Endometrial microvascular endothelial cells (primary cell): ENCODE data around the gene B3GALT6. TPM values are rescaled to one million over a fixed set of nuclear protein-coding genes. Genes with fewer than 3 reads are reported as not detected.

Experiments used
- in situ Hi-C: cut with HindIII; loops from 2 replicates; pipeline ENCODE4 v1.10.0; 2017; ENCODE audit warnings: low sequenced_read_pairs, low pct_unique_long_range_greater_than_20kb; ENCODE audit errors: inconsistent ontology term
- total RNA-seq: library from RNA; depleted of rRNA; stranded (reverse); fragments of >200 nt; gene quantifications from one replicate; pipeline ENCODE4 v1.2.3, GENCODE V29; 2015; ENCODE audit errors: inconsistent ontology term

B3GALT6 gene
- total RNA-seq, 1 donor from 2014 or later = 23.9 TPM

GRCh38 chr1:1273512-1274298 lies 41.7 kb downstream of the B3GALT6 start, which contains the start of gene UBE2J2:
UBE2J2 (minus strand) TSS chr1:1273854; CDS start chr1:1267992, 5,862 bp downstream.
- in situ Hi-C loops = no loop called here

- in situ Hi-C loops = no loop called here
These were observed 42.4 kb downstream of the B3GALT6 start for GRCh38 chr1:1274299-1274930.

GRCh38 chr1:1274931-1275431 lies 42.9 kb downstream of the B3GALT6 start:
- in situ Hi-C loops = no loop called here

DNA sequence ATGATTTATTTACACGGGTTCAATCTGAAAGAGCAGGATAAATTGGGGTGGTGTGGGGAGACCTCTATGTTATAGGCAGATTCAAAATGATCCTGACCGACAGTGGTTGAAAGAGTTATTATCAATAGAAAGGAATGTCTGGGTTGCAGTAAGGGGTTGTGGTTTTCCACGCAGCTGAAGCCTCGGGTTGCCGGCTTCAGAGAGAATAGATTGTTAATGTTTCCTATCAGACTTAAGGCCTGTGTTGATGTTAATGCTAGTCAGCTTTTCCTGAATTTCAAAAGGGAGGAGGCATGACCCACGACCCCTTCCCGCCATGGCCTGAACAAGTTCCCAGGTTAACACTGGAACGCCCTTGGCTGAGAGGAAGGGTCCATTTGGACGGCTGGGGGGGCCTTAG lies 43.8 kb downstream of the B3GALT6 start:
- in situ Hi-C loops = no loop called here

GRCh38 chr1:1278620-1279019 lies 46.6 kb downstream of the B3GALT6 start:
- in situ Hi-C loops = no loop called here

GRCh38 chr1:1279028-1279427 lies 47.0 kb downstream of the B3GALT6 start:
- in situ Hi-C loops = no loop called here

GRCh38 chr1:1280782-1281481 lies 48.9 kb downstream of the B3GALT6 start:
- in situ Hi-C loops = no loop called here

DNA sequence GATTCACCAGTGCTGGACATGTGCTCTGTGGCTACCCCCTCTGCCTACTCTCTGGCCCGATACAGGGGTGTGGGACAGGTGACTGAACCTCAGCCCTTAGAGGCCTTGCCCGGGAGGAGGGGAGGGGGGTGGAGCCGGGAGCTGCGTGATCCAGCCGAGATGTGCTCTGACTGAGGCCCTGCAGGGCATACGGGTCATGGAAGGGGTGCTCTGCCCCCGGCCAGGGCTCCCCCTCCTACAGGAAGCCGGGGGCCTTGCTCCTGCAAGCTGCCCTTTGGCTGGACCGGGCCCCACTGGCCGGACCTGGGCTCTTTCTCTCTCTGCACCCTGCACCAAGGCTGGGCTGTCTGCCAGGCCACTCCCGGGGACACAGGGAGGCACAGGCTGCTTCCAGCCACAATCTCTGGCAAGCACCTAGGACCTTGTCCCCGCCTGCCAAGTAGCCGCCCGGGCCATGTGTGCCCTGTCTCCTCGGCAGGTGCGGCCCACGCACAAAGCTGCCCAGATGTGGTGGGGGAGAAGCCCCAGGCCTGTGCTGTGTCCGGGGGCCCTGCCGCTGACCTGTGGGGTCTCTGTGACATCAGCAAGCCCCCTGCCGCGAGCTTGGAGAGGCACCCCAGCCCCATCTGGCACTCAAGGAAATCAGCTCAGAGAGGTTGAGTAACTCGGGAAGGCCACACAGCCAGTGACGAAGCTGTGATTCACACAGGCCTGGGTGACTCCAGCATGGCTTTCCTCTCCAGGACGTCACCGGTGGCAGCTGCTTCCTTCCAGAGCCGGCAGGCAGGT lies 49.7 kb downstream of the B3GALT6 start:
- in situ Hi-C loops = no loop called here

- in situ Hi-C loops = no loop called here
These were observed 51.0 kb downstream of the B3GALT6 start for GRCh38 chr1:1282998-1283397.

DNA sequence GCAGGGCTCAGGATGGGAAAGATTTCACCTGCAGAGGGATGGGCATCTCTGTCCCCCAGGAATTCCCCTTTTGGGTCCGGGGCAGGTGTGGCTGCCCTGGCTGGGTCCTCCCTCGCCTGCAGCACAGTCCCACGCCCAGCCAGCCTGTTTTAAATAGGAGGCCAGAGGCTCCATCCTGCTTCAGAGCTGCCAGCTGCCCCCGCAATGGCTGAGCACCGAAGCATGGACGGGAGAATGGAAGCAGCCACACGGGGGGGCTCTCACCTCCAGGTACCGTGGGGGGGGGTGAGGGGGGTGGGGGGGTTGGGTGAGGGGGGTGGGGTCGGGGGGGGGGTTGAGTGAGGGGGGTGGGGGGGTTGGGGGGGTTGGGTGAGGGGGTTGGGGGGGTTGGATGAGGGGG lies 51.8 kb downstream of the B3GALT6 start:
- in situ Hi-C loops = no loop called here

Other genes with a start within 250 kb of the B3GALT6 start
- 1.1 TPM for gene HES4, start 232.1 kb upstream of the B3GALT6 start, total RNA-seq
- 303 TPM for gene ISG15, start 218.7 kb upstream of the B3GALT6 start, total RNA-seq
- gene AGRN, start 212.1 kb upstream of the B3GALT6 start, total RNA-seq = 77.4 TPM
- not detected for gene RNF223, start 157.9 kb upstream of the B3GALT6 start, total RNA-seq
- 22.3 TPM for gene C1orf159, start 116.1 kb upstream of the B3GALT6 start, total RNA-seq
- gene TTLL10, start 58.4 kb upstream of the B3GALT6 start, total RNA-seq = not detected
- gene TNFRSF18, start 25.6 kb upstream of the B3GALT6 start, total RNA-seq = not detected
- not detected for gene TNFRSF4, start 18.1 kb upstream of the B3GALT6 start, total RNA-seq
- 186 TPM for gene SDF4, start 236 bp upstream of the B3GALT6 start, total RNA-seq
- gene C1QTNF12, start 14.5 kb downstream of the B3GALT6 start, total RNA-seq = not detected
- 47.6 TPM for gene UBE2J2, start 41.6 kb downstream of the B3GALT6 start, total RNA-seq
- under 0.01 TPM for gene SCNN1D, start 48.2 kb downstream of the B3GALT6 start, total RNA-seq
- 28.7 TPM for gene ACAP3, start 75.7 kb downstream of the B3GALT6 start, total RNA-seq
- gene PUSL1, start 76.4 kb downstream of the B3GALT6 start, total RNA-seq = 21.4 TPM
- 99.3 TPM for gene INTS11, start 92.4 kb downstream of the B3GALT6 start, total RNA-seq
- gene CPTP, start 92.6 kb downstream of the B3GALT6 start, total RNA-seq = 31.2 TPM
- gene TAS1R3, start 99.0 kb downstream of the B3GALT6 start, total RNA-seq = under 0.01 TPM
- 41.8 TPM for gene DVL1, start 117.2 kb downstream of the B3GALT6 start, total RNA-seq
- gene MXRA8, start 126.3 kb downstream of the B3GALT6 start, total RNA-seq = 4.0 TPM
- gene AURKAIP1, start 143.0 kb downstream of the B3GALT6 start, total RNA-seq = 153 TPM
- 85.4 TPM for gene CCNL2, start 167.1 kb downstream of the B3GALT6 start, total RNA-seq
- 180 TPM for gene MRPL20, start 175.1 kb downstream of the B3GALT6 start, total RNA-seq
- 2.0 TPM for gene ANKRD65, start 189.0 kb downstream of the B3GALT6 start, total RNA-seq
- gene VWA1, start 203.5 kb downstream of the B3GALT6 start, total RNA-seq = 27.5 TPM
- gene ATAD3C, start 217.5 kb downstream of the B3GALT6 start, total RNA-seq = under 0.01 TPM
- gene ATAD3B, start 239.5 kb downstream of the B3GALT6 start, total RNA-seq = 34.4 TPM